Naive thymus-derived CD4-positive, alpha-beta T cell (primary cell): ENCODE measurements around the gene PARVG. TPM values are rescaled to one million over a fixed set of nuclear protein-coding genes. Genes with fewer than 3 reads are reported as not detected.

Experiments
- ATAC-seq: fragments of 150-1000 bp; cut with Tn5 transposase; 2 replicates; pipeline ENCODE4 v1.10.0; 2021; ENCODE audit warnings: mild to moderate bottlenecking, moderate library complexity
- CTCF ChIA-PET: fragments of 350-600 bp; sonication (Branson Sonifier 250); formaldehyde crosslinking; loops from one replicate; lab custom pipeline; 2021; ENCODE audit warnings: antibody characterized with exemption; lab: Charles Lee
- POLR2A ChIA-PET: fragments of 350-600 bp; sonication (Branson Sonifier 250); formaldehyde crosslinking; loops from one replicate; lab custom pipeline; 2021; ENCODE audit warnings: antibody characterized with exemption, inconsistent platforms; lab: Charles Lee
- DNase-seq, 9 donors: peaks; one replicate each; pipeline versions ENCODE4 v3.0.0 to v3.0.0-alpha.2; 2020 to 2022; ENCODE audit warnings: mixed read lengths in 1 of 9
- H3K27ac ChIP-seq: one replicate; pipeline ENCODE4 v1.7.0; 2013; ENCODE audit warnings: mild to moderate bottlenecking, low read depth, low read length, moderate library complexity
- H3K27me3 ChIP-seq, 2 donors: one replicate each; pipeline ENCODE4 v1.7.0; 2013; ENCODE audit warnings: low read length in 2 of 2, mild to moderate bottlenecking in 2 of 2, moderate library complexity in 2 of 2; ENCODE audit not compliant: control insufficient read depth in 2 of 2, insufficient read depth in 2 of 2
- H3K36me3 ChIP-seq, 3 experiments: 1 replicate in 2 of 3; 2 replicates in 1 of 3; pipeline ENCODE4 v1.7.0; 2013; ENCODE audit warnings: low read length in 3 of 3, mild to moderate bottlenecking in 3 of 3, moderate library complexity in 1 of 3; ENCODE audit not compliant: insufficient read depth in 3 of 3, control insufficient read depth in 2 of 3
- H3K4me1 ChIP-seq, 2 donors: one replicate each; pipeline ENCODE4 v1.7.0; 2013; ENCODE audit warnings: low read length in 2 of 2, mild to moderate bottlenecking in 2 of 2, moderate library complexity in 1 of 2; ENCODE audit not compliant: control insufficient read depth in 2 of 2, insufficient read depth in 2 of 2
- H3K4me3 ChIP-seq: 2 replicates; pipeline ENCODE4 v1.7.0; 2013; ENCODE audit warnings: mild to moderate bottlenecking, low read length
- H3K9me3 ChIP-seq, 3 experiments: 1 replicate in 2 of 3; 2 replicates in 1 of 3; pipeline ENCODE4 v1.7.0; 2013; ENCODE audit warnings: low read length in 3 of 3; ENCODE audit not compliant: control insufficient read depth in 2 of 3
- H3K27ac Mint-ChIP-seq, 9 donors: one replicate each; pipeline ENCODE4 v1.8.0; 2020 to 2022; ENCODE audit warnings: mixed read lengths in 9 of 9, mild to moderate bottlenecking in 8 of 9, moderate library complexity in 5 of 9, inconsistent platforms in 2 of 9
- H3K27me3 Mint-ChIP-seq, 5 donors: one replicate each; pipeline ENCODE4 v1.8.0; 2021 to 2022; ENCODE audit warnings: mixed read lengths in 5 of 5, mild to moderate bottlenecking in 1 of 5
- H3K36me3 Mint-ChIP-seq, 5 donors: one replicate each; pipeline ENCODE4 v1.8.0; 2020 to 2022; ENCODE audit warnings: mixed read lengths in 5 of 5, mild to moderate bottlenecking in 3 of 5, inconsistent platforms in 1 of 5
- H3K4me1 Mint-ChIP-seq, 7 donors: one replicate each; pipeline ENCODE4 v1.8.0; 2020 to 2022; ENCODE audit warnings: mixed read lengths in 7 of 7, mild to moderate bottlenecking in 3 of 7, inconsistent platforms in 1 of 7
- H3K4me3 Mint-ChIP-seq, 10 donors: one replicate each; pipeline ENCODE4 v1.8.0; 2020 to 2022; ENCODE audit warnings: mild to moderate bottlenecking in 10 of 10, mixed read lengths in 10 of 10, moderate library complexity in 6 of 10, inconsistent platforms in 2 of 10
- H3K9me3 Mint-ChIP-seq, 11 donors: one replicate each; pipeline ENCODE4 v1.8.0; 2020 to 2022; ENCODE audit warnings: mixed read lengths in 11 of 11, mild to moderate bottlenecking in 4 of 11, inconsistent platforms in 1 of 11, moderate library complexity in 1 of 11
- intact Hi-C, 2 donors: fragments of 100-400 bp; cut with micrococcal nuclease; formaldehyde crosslinking; loops; one replicate each; pipeline ENCODE4 v1.15.1; 2023
- polyA plus RNA-seq, 2 donors: library from polyadenylated mRNA; unstranded; fragments of 300-500 nt; fragmentation: Illumina TruSeq; gene quantifications; one replicate each; pipeline ENCODE4 v1.2.3, GENCODE V29; 2021
- total RNA-seq, 6 experiments: library from RNA in 5 of 6; stranded (reverse) in 5 of 6; gene quantifications; 1 replicate in 5 of 6; 2 replicates in 1 of 6; pipeline ENCODE4 v1.2.3 and lab custom pipeline; 2021 to 2026

The PARVG gene
- total and polyA plus RNA-seq, 7 experiments from 2014 or later: 36.4 to 209 (median 142) TPM

GRCh38 chr22:44195189-44195871 is 14.6 kb downstream of the PARVG start:
- Mint-ChIP-seq H3K9me3 (peaks cover 0 to 4% (median 0%) of the 10 kb centered on the region in 11 donors), H3K27ac (peak overlapping the region in 1 of 9 donors; percentile 26), H3K4me1 (peaks cover 36 to 55% (median 43%) of the 10 kb centered on the region in 7 donors), H3K27me3 (no peaks in the 10 kb centered on the region), H3K4me3 (peak overlapping the region in 1 of 10 donors; percentile 69), H3K36me3 (peaks cover 15 to 48% (median 34%) of the 10 kb centered on the region in 5 donors)
- Histone ChIP-seq H3K4me1 (peaks cover 23 to 26% of the 10 kb centered on the region in 2 donors), H3K36me3 (peaks cover 4 to 52% (median 6%) of the 10 kb centered on the region in 3 experiments), H3K4me3 (no peak overlapping the region), H3K9me3 (no peaks in the 10 kb centered on the region), H3K27ac (no peak overlapping the region), H3K27me3 (no peaks in the 10 kb centered on the region)
- CTCF ChIA-PET: interaction anchor here (1.1 kb wide), 1 partner anchor 38 kb away, joined by 3 read pairs; no protein-coding TSS in a partner anchor
- intact Hi-C loops: no loop called here
- DNase-seq: no peak
- no peak for ATAC-seq
- POLR2A ChIA-PET: interaction anchor here (1.3 kb wide), 1 partner anchor 14 kb away, joined by 4 read pairs; the partner anchor contains the start of gene PARVG

- POLR2A ChIA-PET: interaction anchor here (0.6 to 1.3 kb wide), 2 partner anchors 15 to 16 kb away, joined by 3 to 4 read pairs; partner anchors contain the start of gene PARVG
- ATAC-seq (no peak), DNase-seq (no peak)
- Mint-ChIP-seq H3K9me3 (peaks cover 0 to 4% (median 0%) of the 10 kb centered on the region in 11 donors), H3K4me3 (no peak overlapping the region), H3K36me3 (peaks cover 15 to 48% (median 34%) of the 10 kb centered on the region in 5 donors), H3K4me1 (peaks cover 36 to 55% (median 46%) of the 10 kb centered on the region in 7 donors), H3K27me3 (no peaks in the 10 kb centered on the region), H3K27ac (no peak overlapping the region)
- Histone ChIP-seq H3K9me3 (no peaks in the 10 kb centered on the region), H3K27me3 (no peaks in the 10 kb centered on the region), H3K36me3 (peaks cover 4 to 61% (median 11%) of the 10 kb centered on the region in 3 experiments), H3K4me3 (no peak overlapping the region), H3K27ac (no peak overlapping the region), H3K4me1 (peaks cover 21 to 23% of the 10 kb centered on the region in 2 donors)
- CTCF ChIA-PET: interaction anchor here (1.1 kb wide), 1 partner anchor 37 kb away, joined by 3 read pairs; no protein-coding TSS in a partner anchor
- intact Hi-C loops: no loop called here
Measured at GRCh38 chr22:44196241-44196640, 15.5 kb downstream of the PARVG start.

- Mint-ChIP-seq H3K27ac (no peak overlapping the region), H3K4me3 (no peak overlapping the region), H3K36me3 (peaks cover 15 to 46% (median 34%) of the 10 kb centered on the region in 5 donors), H3K4me1 (peaks cover 35 to 52% (median 42%) of the 10 kb centered on the region in 7 donors), H3K27me3 (no peaks in the 10 kb centered on the region), H3K9me3 (peaks cover 0 to 4% (median 0%) of the 10 kb centered on the region in 11 donors)
- H3K27ac ChIP-seq: no peak overlapping the region
- CTCF ChIA-PET: no interaction called here
- POLR2A ChIA-PET: interaction anchor here (0.6 to 1.3 kb wide), 2 partner anchors 16 to 17 kb away, joined by 3 to 4 read pairs; partner anchors contain the start of gene PARVG
- no peaks in the 10 kb centered on the region for H3K27me3 ChIP-seq
- peaks cover 18 to 23% of the 10 kb centered on the region in 2 donors for H3K4me1 ChIP-seq
- intact Hi-C loops: no loop called here
- DNase-seq (no peak), ATAC-seq (no peak)
- H3K36me3 ChIP-seq: peaks cover 4 to 66% (median 14%) of the 10 kb centered on the region in 3 experiments
- H3K9me3 ChIP-seq: no peaks in the 10 kb centered on the region
- H3K4me3 ChIP-seq: no peak overlapping the region
Measured at GRCh38 chr22:44196731-44197131, 16.0 kb downstream of the PARVG start.

- no peaks in the 10 kb centered on the region for H3K27me3 ChIP-seq
- no peak overlapping the region for H3K27ac ChIP-seq
- no peak overlapping the region for H3K27ac Mint-ChIP-seq
- H3K27me3 Mint-ChIP-seq: no peaks in the 10 kb centered on the region
- no peak overlapping the region for H3K4me3 Mint-ChIP-seq
- peaks cover 33 to 47% (median 43%) of the 10 kb centered on the region in 7 donors for H3K4me1 Mint-ChIP-seq
- H3K4me3 ChIP-seq: no peak overlapping the region
- ATAC-seq: no peak
- ChIA-PET CTCF (no interaction called here), POLR2A (no interaction called here)
- H3K36me3 ChIP-seq: peaks cover 4 to 71% (median 14%) of the 10 kb centered on the region in 3 experiments
- peaks cover 16 to 21% of the 10 kb centered on the region in 2 donors for H3K4me1 ChIP-seq
- DNase-seq: no peak
- intact Hi-C loops: no loop called here
- peaks cover 0 to 4% (median 0%) of the 10 kb centered on the region in 11 donors for H3K9me3 Mint-ChIP-seq
- no peaks in the 10 kb centered on the region for H3K9me3 ChIP-seq
- H3K36me3 Mint-ChIP-seq: peaks cover 15 to 49% (median 38%) of the 10 kb centered on the region in 5 donors
Measured at GRCh38 chr22:44197271-44197670, 16.5 kb downstream of the PARVG start.

GRCh38 chr22:44199164-44199563 is 18.4 kb downstream of the PARVG start:
- Histone ChIP-seq H3K9me3 (no peaks in the 10 kb centered on the region), H3K36me3 (peaks cover 4 to 82% (median 14%) of the 10 kb centered on the region in 3 experiments), H3K4me1 (peaks cover 0 to 2% of the 10 kb centered on the region in 2 donors), H3K27ac (no peak overlapping the region), H3K4me3 (no peak overlapping the region), H3K27me3 (no peaks in the 10 kb centered on the region)
- no peak for DNase-seq
- POLR2A ChIA-PET: no interaction called here
- Mint-ChIP-seq H3K36me3 (peaks cover 15 to 51% (median 33%) of the 10 kb centered on the region in 5 donors), H3K4me1 (peaks cover 16 to 34% (median 28%) of the 10 kb centered on the region in 7 donors), H3K4me3 (no peak overlapping the region), H3K27me3 (no peaks in the 10 kb centered on the region), H3K9me3 (peaks cover 0 to 4% (median 0%) of the 10 kb centered on the region in 11 donors), H3K27ac (peak overlapping the region in 7 of 9 donors; percentile 22 to 91 (median 49))
- intact Hi-C loops: no loop called here
- no peak for ATAC-seq
- CTCF ChIA-PET: no interaction called here

GRCh38 chr22:44199866-44200265 is 19.1 kb downstream of the PARVG start:
- no peaks in the 10 kb centered on the region for H3K4me1 ChIP-seq
- H3K4me1 Mint-ChIP-seq: peaks cover 9 to 27% (median 21%) of the 10 kb centered on the region in 7 donors
- intact Hi-C loops: no loop called here
- no peak for DNase-seq
- POLR2A ChIA-PET: no interaction called here
- CTCF ChIA-PET: no interaction called here
- H3K36me3 ChIP-seq: peaks cover 4 to 83% (median 14%) of the 10 kb centered on the region in 3 experiments
- H3K36me3 Mint-ChIP-seq: peaks cover 11 to 49% (median 26%) of the 10 kb centered on the region in 5 donors
- no peaks in the 10 kb centered on the region for H3K27me3 ChIP-seq
- no peaks in the 10 kb centered on the region for H3K9me3 ChIP-seq
- H3K9me3 Mint-ChIP-seq: no peaks in the 10 kb centered on the region
- H3K27ac ChIP-seq: no peak overlapping the region
- no peaks in the 10 kb centered on the region for H3K27me3 Mint-ChIP-seq
- no peak overlapping the region for H3K4me3 Mint-ChIP-seq
- H3K27ac Mint-ChIP-seq: peak overlapping the region in 5 of 9 donors; percentile 22 to 56 (median 33)
- no peak overlapping the region for H3K4me3 ChIP-seq
- ATAC-seq: no peak
